Smooth muscle cell (in vitro differentiated cells): ENCODE results near the gene POF1B. TPM values are rescaled to one million over a fixed set of nuclear protein-coding genes. Genes with fewer than 3 reads are reported as not detected.
"Not testable (repeated sequence)": the region's sequence is repeated elsewhere in the genome, so short reads cannot be mapped to it uniquely, and the experiment has no call there.

Experiments
- DNase-seq: peaks from one replicate; lab custom pipeline; 2025; ENCODE audit not compliant: unreplicated experiment; lab: John Stamatoyannopoulos, UW
- H2AFZ ChIP-seq: fragments of 200-600 bp; sonication (generic); 2 replicates; pipeline ENCODE4 v1.6.0; 2016; ENCODE audit warnings: antibody characterized with exemption, low read depth, mild to moderate bottlenecking
- H3F3A ChIP-seq: fragments of 200-600 bp; sonication (generic); 2 replicates; pipeline ENCODE4 v1.6.0; 2017; ENCODE audit warnings: antibody characterized with exemption, low read depth
- H3K27ac ChIP-seq: fragments of 200-600 bp; sonication (generic); 2 replicates; pipeline ENCODE4 v1.5.1; 2016; ENCODE audit warnings: low read depth, mild to moderate bottlenecking
- H3K27me3 ChIP-seq: fragments of 200-600 bp; sonication (generic); 2 replicates; pipeline ENCODE4 v1.6.1; 2016; ENCODE audit warnings: low read depth, mild to moderate bottlenecking
- H3K36me3 ChIP-seq: fragments of 200-600 bp; sonication (generic); 2 replicates; pipeline ENCODE4 v1.5.1; 2016; ENCODE audit warnings: low read depth
- H3K4me1 ChIP-seq: fragments of 200-600 bp; sonication (generic); 2 replicates; pipeline ENCODE4 v1.5.1; 2016; ENCODE audit warnings: low read depth
- H3K4me2 ChIP-seq: fragments of 200-600 bp; sonication (generic); 2 replicates; pipeline ENCODE4 v1.6.0; 2016; ENCODE audit warnings: mild to moderate bottlenecking
- H3K4me3 ChIP-seq: fragments of 200-600 bp; sonication (generic); 2 replicates; pipeline ENCODE4 v1.5.1; 2016; ENCODE audit warnings: mild to moderate bottlenecking
- H3K79me2 ChIP-seq: fragments of 200-600 bp; sonication (generic); 2 replicates; pipeline ENCODE4 v1.6.0; 2016; ENCODE audit warnings: low read depth, mild to moderate bottlenecking
- H3K9ac ChIP-seq: fragments of 200-600 bp; sonication (generic); 2 replicates; pipeline ENCODE4 v1.6.0; 2016; ENCODE audit warnings: low read depth
- H3K9me3 ChIP-seq: fragments of 200-600 bp; sonication (generic); replicated peaks from 2 replicates; pipeline ENCODE4 v1.5.1; 2016; ENCODE audit warnings: low read depth
- H4K20me1 ChIP-seq: fragments of 200-600 bp; sonication (generic); 2 replicates; pipeline ENCODE4 v1.6.0; 2016; ENCODE audit warnings: low read depth
- WGBS: methylation state at CpG from one replicate; pipeline ENCODE4 v1.1.7; 2016; ENCODE audit warnings: low lambda C conversion rate; 5-methylcytosine and 5-hydroxymethylcytosine counted together
- polyA plus RNA-seq: library from polyadenylated mRNA; unstranded; fragments of >200 nt; fragmentation: Nextera tagmentation; extraction: Ambion mirVana; gene quantifications from 2 replicates; pipeline ENCODE4 v1.2.1, GENCODE V29; 2016
- total RNA-seq: library from RNA; depleted of rRNA; stranded (reverse); fragments of >200 nt; gene quantifications from 2 replicates; pipeline ENCODE4 v1.2.3, GENCODE V29; 2014
- TF ChIP-seq, protein P1 (sequence below): fragments of 200-600 bp; sonication (generic); IDR thresholded peaks from 2 replicates; pipeline ENCODE4 v1.5.1; 2017; ENCODE audit warnings: borderline replicate concordance, mild to moderate bottlenecking, antibody characterized with exemption; ENCODE audit not compliant: insufficient read depth, poor library complexity, severe bottlenecking

The POF1B gene
- total and polyA plus RNA-seq, 2 experiments from 2014 or later, result 1.6 to 8.3 TPM

DNA sequence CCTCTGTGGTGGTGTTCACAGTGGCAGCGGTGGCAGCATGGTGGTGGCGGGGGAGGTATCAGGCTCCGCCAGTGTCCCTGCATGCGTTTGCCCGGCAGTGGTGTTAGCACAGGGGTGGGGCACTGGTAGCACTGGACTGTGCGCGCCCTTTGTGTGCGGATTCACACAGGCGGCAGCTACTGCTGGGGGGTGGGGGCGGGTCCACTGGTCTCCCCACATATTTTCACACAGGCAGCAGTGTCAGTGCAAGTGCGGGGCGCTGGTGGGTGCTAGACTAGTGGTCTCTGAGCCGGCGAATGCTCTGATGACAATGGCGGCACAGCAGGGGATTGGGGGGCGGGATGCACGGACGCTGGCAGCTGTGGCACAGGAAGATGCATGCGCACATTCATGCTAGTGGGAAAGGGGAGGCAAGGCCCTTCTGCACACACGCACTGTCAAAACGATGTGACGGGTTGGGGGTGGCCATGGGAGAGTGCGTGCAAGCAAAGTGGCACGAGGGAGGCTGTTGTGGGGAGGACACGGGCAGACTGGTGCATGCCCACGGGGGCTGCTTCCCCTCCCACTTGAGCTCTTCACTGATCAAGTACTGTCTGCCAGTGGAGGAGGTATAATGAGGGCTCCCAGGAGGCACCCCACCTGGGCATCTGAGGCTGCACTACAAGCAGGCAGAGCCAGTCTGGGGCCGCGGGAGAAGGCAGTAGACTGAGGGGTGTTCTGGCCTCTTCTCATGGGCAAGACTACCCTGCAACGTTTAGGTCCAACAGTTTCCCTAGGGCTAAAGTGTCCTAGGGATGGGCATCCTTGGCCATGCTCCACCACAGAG, 53.0 kb downstream of the POF1B start:
- no peak overlapping the region for H3K4me2 ChIP-seq
- H3K27ac ChIP-seq, result no peak overlapping the region
- H3K9me3 ChIP-seq, result no peaks in the 10 kb centered on the region
- TF ChIP-seq, protein P1, sequence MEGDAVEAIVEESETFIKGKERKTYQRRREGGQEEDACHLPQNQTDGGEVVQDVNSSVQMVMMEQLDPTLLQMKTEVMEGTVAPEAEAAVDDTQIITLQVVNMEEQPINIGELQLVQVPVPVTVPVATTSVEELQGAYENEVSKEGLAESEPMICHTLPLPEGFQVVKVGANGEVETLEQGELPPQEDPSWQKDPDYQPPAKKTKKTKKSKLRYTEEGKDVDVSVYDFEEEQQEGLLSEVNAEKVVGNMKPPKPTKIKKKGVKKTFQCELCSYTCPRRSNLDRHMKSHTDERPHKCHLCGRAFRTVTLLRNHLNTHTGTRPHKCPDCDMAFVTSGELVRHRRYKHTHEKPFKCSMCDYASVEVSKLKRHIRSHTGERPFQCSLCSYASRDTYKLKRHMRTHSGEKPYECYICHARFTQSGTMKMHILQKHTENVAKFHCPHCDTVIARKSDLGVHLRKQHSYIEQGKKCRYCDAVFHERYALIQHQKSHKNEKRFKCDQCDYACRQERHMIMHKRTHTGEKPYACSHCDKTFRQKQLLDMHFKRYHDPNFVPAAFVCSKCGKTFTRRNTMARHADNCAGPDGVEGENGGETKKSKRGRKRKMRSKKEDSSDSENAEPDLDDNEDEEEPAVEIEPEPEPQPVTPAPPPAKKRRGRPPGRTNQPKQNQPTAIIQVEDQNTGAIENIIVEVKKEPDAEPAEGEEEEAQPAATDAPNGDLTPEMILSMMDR, result no peak
- H3K9ac ChIP-seq, result no peak overlapping the region
- H3K4me3 ChIP-seq, result no peak overlapping the region
- H3K4me1 ChIP-seq, result no peaks in the 10 kb centered on the region
- no peaks in the 10 kb centered on the region for H3F3A ChIP-seq
- H2AFZ ChIP-seq, result no peak overlapping the region
- 94% methylated on average over 28 of the region's 29 CpGs for WGBS
- no peaks in the 10 kb centered on the region for H4K20me1 ChIP-seq
- no peaks in the 10 kb centered on the region for H3K79me2 ChIP-seq
- no peaks in the 10 kb centered on the region for H3K36me3 ChIP-seq
- no peak for DNase-seq
- no peaks in the 10 kb centered on the region for H3K27me3 ChIP-seq

DNA sequence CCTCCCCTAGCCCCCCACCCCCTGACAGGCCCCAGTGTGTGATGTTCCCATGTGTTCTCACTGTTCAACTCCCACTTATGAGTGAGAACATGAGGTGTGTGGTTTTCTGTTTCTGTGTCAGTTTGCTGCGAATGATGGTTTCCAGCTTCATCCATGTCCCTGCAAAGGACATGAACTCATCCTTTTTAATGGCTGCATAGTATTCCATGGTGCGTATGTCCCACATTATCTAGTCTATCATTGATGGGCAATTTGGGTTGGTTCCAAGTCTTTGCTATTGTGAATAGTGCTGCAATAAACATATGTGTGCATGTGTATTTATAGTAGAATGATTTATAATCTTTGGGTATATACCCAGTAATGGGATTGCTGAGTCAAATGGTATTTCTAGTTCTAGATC, 68.1 kb downstream of the POF1B start:
- not testable (repeated sequence) for H3K27me3 ChIP-seq, H3F3A ChIP-seq, H2AFZ ChIP-seq, H3K4me2 ChIP-seq, H3K4me1 ChIP-seq, H3K4me3 ChIP-seq, H3K9me3 ChIP-seq, H3K36me3 ChIP-seq, H3K27ac ChIP-seq, H4K20me1 ChIP-seq, H3K79me2 ChIP-seq, H3K9ac ChIP-seq, DNase-seq
- 83% methylated on average over 2 of the region's 2 CpGs for WGBS

DNA sequence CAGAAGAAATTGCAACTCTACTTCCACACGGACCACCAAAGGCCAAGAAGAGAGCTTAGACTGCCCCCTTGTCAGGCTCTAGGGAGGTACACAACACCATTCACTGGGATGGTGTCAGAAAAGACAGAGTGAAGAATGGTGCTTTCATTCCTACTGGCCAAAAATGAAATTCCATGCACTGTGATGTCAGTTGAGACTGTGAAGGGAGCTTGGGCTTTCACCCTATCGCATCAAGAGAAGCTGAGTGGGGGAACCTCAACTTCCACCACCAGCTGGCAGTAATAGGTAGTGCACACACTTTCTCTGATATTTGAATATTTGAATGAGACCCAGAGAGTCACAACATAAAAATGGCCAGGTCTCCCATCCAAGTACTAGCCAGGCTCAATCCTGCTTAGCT, 69.7 kb downstream of the POF1B start:
- Histone ChIP-seq H3K36me3 (no peaks in the 10 kb centered on the region), H4K20me1 (no peaks in the 10 kb centered on the region), H3K9me3 (no peaks in the 10 kb centered on the region), H3K4me3 (no peak overlapping the region), H3K27ac (no peak overlapping the region), H2AFZ (no peak overlapping the region), H3K4me2 (no peak overlapping the region), H3K4me1 (no peaks in the 10 kb centered on the region), H3F3A (no peaks in the 10 kb centered on the region), H3K9ac (no peak overlapping the region), H3K27me3 (no peaks in the 10 kb centered on the region), H3K79me2 (no peaks in the 10 kb centered on the region)
- no peak for DNase-seq
- TF ChIP-seq, protein P1, result no peak
- WGBS, result 78% methylated on average over 2 of the region's 2 CpGs

DNA sequence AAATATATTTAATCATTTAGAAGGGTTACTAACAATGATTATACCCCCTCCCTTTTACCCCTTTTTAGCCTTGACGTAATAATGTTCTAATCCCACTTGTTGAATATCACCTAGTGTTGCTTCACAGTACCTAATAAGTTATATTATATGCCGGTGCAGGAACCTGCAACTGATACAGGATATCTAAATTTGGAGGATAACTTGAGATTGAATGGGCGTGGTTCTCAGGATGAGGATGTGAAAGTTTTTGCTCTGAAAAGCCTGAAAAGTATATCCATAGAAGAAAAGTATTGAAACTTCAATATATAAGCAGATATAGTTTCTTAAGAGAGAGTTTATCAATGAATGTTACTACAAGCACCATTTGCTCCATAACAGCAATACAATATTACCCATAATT, 75.9 kb downstream of the POF1B start:
- 79% methylated on average over 3 of the region's 3 CpGs for WGBS
- H3K4me2 ChIP-seq, result no peak overlapping the region
- no peaks in the 10 kb centered on the region for H3K4me1 ChIP-seq

More for the DNA sequence above, 75.9 kb downstream of the POF1B start:
- H3K79me2 ChIP-seq, result no peaks in the 10 kb centered on the region
- no peaks in the 10 kb centered on the region for H3K36me3 ChIP-seq
- no peaks in the 10 kb centered on the region for H4K20me1 ChIP-seq
- no peak overlapping the region for H3K27ac ChIP-seq
- H3K9me3 ChIP-seq, result peaks cover 3% of the 10 kb centered on the region
- TF ChIP-seq, protein P1, result no peak
- no peak overlapping the region for H3K9ac ChIP-seq
- H2AFZ ChIP-seq, result no peak overlapping the region
- H3K27me3 ChIP-seq, result no peaks in the 10 kb centered on the region
- H3F3A ChIP-seq, result no peaks in the 10 kb centered on the region
- no peak for DNase-seq
- H3K4me3 ChIP-seq, result no peak overlapping the region
